HT-29 (cell line): ENCODE data around the gene ESPL1. TPM values are rescaled to one million over a fixed set of nuclear protein-coding genes. Genes with fewer than 3 reads are reported as not detected.
A peak's percentile ranks its signal among the peaks of the same experiment; 100 is the strongest.

Source experiments
- DNase-seq: peaks from one replicate; pipeline ENCODE4 v3.0.0-alpha.2; 2015; ENCODE audit warnings: low spot score
- total RNA-seq: library from RNA; depleted of rRNA; stranded (reverse); fragments of >200 nt; shearing (Covaris generic); gene quantifications from 2 replicates; pipeline ENCODE4 v1.2.3, GENCODE V29; 2014; rRNA removed

Gene ESPL1
- 28.0 and 31.0 TPM in 2 replicates for total RNA-seq

DNA sequence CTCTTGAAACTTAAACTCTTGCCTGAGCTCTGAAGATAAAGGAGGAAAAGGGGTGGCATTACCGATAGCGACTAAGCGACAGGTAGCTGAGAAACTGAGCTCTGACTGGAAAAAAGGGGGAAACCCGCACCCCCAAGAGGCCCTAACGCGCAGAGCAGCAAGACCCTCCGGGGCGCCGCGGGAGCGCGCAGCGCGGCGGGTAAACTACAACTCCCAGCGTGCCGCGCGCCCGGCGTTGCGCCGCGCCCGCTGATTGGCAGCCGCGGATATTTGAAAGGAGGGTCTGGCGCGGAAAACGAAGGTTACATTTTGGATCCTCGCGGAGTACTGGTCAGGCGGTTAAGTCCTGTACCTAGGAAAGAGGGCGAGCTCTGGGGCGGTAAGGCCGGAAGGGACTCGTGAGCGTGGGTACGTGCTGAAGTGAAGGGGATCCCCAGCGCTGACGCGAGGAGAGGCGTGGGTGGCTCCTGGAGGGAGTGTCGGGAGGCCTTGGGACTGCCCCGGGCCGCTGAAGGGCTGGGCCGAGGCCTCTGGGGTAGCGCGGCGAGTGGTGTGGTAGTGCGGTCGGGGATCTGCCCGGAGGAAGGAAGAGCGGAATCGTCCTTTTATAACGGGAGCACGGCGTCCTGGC, at the start of gene ESPL1:
TSS of gene ESPL1 (plus strand) at position 301 of the 631 bp plus-strand sequence. CDS start 468 bp downstream, outside the sequence.
- peak; percentile 78 for DNase-seq

DNA sequence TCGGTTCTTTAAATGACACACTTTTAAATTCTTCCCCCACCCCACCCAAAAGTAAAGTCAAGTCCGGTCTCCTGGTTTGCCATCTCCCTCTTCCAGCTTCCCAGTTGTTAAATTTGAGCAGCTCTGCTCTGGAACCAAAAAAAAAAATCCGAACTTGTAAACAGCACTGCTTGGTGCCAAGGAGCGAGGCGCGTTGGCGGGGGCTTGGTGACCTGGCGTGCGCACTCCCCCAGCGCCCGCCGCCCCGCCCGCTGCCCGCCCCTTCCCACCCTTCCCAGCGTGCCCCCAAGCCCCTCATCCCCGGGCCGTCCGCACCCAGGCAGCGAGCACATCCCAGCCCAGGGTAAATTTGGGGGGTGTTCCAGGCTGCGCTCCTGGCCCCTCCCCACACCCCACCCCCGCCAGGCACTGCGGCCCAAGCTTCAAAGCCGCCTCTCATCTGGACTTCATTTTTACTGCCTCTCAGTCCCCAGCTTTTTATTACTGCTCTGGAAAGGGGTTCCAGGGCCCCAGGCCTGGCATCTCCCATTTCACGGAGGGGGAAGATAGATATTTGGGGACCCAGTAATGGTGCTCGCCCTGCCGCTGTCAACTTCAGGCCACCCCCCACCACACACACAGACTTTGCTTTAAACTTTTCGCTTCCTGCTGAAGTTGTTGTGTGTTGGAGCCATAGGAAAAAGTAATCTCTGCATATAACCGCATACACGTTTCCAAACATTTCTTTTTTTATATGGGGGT, 49.4 kb upstream of the ESPL1 start:
- DNase-seq = no peak

DNA sequence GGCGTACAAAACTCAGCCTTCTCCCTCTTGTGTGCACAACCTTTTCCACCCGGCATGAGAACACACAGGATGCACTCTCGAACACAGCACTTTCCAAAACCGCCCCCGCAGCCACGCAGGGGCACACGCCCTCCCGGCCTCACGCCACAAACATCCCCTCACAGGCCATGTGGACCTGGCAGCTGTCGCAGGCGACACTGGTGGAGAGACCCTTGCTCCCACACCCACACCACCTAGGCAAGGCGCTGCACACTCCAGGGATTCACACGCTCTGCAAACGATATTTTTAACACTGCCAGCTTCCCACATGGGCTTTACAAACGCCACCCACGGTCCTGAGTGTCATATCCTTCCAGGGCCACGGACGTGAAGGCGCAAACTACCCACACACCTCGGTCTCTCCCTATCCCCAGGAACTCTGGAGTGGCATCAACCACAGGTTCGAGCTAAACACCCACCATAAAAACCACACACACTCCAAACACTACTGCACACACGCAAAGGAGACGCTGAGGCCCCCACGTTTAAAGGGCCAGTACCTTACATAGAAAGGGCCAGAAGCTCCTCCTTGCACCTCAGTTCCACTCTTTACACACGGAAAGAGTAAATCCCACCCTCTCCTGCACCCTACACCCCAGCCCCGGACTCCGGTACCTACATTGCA, 48.7 kb upstream of the ESPL1 start:
- no peak for DNase-seq

DNA sequence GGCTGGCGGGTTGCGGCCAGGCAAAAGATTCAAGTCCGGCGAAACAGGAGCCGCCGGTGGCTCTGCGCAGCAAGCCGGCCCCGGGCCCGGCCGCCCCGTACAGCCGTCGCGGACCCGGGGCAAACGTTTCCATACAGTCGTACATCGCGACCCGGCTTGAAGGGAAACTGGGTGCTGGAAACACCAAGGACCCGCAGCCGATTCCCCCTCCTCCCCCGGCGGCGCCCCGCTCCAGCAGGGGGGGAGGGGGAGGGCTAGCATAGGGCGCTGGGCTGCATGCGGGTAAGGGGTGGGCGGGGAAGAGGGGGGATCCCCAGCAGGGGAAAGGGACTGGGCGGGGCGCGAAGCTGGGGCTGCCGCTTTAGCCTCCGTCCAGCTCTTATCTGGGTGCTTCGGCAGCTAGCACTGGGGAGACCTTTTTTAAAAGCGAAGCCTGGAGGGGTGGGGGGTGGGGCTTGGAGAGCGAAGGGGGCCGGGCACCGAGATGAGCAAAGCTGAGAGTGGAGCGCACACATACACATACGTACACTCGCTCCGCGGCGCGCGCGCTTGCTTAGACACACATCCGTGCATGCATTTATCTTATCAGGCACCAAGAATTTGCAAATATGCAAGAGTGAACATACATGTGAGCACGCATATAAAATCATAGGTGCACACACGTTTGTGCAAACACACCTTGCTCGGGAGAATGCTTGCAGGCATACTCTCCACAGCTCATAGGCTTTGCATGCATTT, 48.0 kb upstream of the ESPL1 start:
- DNase-seq = peak; percentile 78

DNA sequence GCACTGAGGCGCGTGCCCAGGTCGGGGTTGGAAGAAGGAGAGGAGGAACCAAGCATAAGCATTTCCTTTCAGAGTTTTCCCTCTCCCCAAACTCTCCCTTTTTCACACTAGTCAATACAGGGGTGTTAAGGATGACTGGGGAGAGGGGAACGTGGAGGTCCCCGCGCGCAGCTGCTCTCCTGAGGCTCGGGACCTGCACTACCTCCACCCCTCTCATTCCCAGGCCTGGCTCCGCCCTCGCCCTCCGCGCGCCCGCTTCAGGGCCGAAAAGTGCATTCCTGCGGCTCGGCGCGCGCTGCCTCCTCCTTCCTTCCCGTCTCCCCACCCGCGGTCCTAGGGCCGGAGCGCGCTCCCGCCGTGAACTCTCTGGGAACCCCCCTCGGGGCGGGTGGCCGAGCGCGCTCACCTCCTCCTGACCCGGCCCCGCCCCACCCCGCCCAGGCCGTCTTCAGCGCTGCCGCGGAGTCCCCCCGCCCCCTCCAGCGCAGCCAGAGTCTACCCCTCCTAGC, 47.4 kb upstream of the ESPL1 start:
- DNase-seq = peak; percentile 97

DNA sequence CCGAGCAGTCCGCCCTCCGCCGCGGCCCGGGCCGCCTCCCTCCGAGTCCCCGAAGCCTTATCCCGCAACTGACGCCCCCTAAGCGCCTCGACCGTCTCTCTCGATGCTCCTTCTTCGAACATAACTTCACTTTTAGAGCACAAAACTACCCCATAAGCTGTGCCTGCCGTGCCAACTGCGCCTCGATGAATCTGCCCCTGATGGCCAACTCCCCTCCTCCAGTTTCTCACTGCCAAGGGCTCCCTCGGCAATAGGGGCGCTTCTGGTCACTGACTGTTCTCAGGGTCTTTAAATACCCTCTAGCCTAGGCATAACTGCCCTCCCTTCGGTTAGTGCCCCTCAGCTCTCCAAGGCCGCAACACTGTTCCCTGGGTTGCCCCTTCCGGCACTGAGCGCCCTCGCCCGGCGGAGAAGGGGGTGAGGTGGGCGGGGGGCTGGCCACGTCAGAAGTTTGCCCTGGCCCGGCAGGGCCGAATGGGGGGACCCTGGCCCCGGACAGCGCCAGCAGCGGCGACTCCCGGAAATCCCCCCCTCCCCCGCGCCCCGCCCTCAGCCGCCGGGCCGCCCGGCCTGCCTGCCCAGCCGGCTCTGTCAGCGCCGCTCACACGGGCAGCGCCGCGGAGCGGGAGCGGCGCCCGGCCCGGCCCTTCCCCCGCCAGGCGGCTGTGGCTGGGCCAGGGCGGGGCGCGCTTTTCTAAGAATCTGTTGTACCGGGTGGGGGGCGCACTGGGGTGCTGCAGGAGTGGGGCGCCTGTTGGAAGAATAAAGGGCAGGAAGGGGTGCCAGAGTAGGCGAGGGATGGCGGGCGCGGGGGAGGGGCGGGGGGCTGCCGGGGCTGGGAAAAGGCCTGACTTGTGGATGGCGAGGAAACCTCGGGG, 46.7 kb upstream of the ESPL1 start:
- DNase-seq = peak; percentile 62

DNA sequence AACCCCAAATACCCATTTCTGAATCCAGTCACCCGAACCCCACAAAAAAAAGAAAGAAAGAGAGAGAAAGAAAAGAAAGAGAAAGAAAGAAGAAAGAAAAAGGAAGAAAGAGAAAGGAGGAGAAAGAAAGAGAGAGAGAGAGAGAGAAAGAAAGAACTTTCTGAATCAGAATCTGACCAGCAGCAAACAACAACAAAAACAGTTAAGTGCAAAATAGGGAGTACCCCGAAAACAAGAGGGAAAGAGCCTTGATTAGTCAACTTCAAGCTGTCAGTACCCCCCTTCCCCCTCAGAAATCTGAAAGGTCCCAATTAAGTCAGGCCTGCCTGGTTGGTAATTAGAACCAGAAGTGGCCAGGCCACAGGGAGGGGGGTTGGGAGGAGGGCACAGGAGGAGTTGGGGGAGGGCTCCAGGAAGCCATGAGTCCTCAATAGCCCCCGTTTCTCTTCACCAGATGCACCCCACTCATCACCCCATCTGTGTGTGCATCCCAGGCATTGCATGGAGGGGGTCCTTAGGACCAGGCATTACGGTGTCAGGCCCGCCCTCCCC, 45.9 kb upstream of the ESPL1 start:
- DNase-seq = no peak

DNA sequence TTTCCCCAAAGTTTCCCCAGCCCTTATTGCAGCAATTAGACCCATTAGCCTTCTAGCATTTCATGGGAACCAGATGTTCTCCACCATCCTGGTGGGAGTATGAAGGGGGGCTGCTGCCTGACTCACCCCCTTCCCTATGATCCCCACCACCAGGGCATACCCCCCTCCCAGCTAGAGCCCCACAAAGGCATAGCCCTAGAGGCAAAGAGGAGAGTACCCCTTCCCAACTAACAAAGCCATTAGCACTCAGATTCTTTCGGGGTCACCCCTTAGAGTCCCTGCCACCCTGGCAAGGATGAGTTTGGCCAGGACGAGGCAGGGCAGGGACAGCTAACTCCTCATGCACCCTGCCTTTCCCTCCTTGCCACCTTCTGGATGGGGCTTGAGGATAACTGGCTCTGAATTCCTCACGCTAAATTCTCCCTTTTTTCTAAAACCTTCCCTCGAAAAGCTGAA, 45.3 kb upstream of the ESPL1 start:
- no peak for DNase-seq

DNA sequence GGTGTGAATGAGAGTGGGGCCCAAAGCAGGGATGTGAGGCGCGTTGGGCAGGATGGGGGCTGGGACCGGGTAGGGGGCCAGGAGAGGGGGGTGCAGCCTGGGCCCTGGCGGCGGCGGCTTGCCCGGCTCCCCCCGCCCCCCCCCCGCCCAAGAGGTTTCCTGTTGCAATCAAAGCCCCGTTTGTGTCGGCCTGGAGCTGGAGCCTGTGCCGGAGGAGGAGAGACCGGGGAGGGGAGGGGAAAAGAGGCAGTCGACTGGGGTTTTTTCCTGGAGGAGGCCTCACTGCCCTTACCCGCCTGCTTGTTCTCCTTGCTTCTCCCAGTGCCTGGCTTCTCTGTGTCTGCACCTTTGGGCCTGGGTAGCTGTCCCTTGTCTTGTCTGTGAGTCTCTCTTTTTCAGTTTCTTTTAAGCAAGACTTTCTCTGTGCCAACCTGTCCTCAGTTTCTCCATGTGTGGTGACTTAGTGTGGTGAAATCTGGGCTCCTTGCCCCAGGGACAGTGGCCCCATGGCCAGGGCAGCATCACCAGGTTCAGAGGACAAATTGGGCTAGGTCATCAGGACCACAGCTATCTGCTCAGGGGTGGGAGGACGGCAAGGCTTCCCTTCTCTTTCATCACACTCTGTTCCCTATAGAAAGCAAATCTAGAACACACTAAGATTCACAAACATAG, 44.6 kb upstream of the ESPL1 start:
- DNase-seq = no peak

DNA sequence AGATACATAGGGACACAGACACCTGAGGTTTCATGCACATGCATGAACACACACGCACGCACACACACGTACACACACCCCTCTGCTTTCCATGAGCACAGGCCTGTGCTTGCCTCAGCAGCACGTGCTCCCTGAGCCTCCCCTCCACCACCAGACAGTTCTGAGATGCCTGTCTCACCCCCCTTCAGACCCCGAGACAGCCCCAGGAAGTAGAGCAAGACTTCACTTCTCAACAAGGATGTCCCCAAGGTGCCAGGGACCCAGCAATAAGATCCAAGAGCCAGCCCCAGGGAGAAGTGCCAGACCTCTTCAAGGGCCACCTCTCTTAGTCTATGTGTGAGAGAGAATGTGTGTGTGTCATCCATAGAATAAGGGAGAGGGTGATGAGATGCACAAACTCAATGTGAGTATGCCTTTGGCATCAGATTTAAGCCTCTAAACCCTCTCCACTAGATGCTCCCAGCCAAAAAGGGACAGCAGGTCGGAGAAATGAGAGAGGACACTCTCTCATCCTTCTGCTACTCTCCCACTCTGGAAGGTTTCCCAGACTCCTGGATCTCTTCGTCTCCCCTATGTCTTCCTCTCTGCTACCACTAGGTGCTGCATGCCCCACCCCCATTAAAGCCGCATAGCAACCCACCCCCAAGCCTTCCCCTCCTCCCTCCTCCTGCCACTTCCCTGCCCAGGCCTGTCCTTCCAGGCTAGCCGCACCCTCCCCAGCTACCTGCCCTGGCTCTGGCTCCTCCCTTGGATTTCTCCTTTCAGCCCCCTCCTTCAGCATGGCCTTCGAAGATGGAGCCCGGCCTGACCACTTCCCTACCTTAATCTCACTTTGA, 43.8 kb upstream of the ESPL1 start:
- peak; percentile 76 for DNase-seq

DNA sequence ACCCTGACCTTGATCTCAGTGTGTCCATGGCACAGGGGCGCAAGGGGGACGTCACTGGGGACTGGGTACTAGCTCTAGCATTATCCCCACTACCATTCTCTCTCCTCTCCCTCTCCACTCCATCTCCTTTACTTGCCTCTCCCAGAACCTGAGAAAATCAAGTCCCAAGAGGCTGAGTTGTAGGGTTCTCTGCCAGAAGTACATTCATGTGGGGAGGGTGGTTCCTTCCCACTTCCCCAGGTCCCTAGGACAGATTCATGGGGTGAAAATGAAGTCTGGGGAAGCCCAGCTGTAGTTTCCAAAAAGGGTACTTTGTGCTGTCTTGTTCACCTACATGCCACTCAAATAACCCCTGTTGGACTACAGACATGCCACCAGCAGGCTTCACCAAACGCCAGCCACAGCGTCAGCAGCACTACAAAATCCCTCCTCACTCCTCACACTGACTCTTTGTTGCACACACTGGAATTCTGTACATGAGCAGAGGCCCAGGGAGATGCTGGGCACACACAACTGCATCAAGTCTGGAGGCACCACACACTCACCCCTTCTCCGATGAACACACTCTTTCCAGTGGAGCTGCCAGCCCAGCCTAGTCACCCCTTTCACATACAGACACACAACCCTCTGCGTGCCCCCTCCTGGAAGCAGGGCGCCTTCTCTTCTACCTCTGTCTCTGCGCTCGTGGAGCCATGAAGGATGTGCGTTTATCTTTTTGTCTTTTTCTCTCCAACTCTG, 43.0 kb upstream of the ESPL1 start:
- DNase-seq = no peak

DNA sequence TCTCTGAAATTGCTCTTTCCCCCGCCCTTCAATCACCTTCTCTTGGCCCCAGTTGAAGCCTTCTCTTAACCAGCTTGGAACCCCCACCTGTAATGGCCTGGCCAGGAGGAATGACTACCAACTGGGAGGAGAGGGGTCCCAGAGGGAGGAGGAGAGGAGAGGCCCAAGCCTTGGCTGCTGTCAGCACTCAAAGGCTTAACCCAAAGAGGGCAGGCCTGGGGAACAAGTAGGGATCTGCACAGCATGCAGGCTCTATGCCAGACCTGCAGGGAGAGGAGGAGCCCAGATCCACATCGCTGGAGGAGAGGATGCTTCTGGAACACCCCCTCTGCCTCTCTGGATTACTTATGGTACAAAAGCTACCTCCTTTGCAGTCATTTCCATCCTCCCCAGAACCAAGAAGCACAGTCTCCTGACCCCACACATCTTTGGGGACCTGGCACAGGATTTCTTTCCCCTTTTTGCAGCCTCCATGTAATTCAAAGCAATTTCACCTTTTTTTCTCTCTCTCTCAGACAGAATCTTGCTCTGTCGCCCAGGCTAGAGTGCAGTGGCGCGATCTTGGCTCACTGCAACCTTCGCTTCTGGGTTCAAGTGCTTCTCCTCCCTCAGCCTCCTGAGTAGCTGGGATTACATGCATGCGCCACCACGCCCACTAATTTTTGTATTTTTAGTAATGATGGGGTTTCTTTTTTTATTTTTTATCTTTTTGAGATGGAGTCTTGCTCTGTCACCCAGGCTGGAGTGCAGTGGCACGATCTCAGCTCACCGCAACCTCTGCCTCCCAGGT, 42.3 kb upstream of the ESPL1 start:
- no peak for DNase-seq

DNA sequence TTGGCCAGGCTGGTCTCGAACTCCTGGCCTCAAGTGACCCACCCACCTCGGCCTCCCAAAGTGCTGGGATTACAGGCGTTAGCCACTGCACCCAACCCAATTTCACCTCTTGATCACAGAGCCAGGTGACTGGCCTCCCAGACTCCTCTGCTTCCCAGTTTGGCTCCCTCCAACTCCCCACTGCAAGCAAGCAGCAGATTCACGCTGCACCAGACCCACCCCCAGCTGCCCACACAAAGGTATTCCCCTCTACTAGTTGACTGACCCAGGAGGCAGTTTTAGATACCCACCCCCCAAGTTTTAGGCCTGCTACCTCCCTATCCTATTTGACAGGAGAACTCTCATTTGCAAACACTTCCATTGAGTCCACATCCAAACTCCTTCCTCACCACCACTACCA, 41.3 kb upstream of the ESPL1 start:
- no peak for DNase-seq

DNA sequence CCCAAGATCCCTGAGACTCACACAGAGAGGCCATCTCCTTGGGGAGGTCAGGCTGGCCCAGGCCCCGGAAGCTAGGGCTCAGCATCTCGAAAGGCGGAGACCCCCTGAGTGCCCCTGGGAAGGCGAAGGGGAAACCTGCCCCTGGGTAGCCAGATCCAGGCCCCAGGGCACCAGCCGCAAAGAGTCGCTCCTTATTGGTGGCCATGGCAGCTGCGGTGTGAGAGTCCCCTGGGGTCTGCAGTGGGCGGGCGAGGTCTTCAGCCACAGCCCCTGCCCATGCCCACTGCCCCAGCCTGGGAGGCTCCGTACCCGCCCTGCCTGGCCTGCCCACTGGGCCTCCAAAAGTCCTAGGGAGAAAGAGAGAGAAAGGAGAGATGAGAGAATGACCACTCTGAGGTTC, 40.8 kb upstream of the ESPL1 start:
- DNase-seq = no peak

DNA sequence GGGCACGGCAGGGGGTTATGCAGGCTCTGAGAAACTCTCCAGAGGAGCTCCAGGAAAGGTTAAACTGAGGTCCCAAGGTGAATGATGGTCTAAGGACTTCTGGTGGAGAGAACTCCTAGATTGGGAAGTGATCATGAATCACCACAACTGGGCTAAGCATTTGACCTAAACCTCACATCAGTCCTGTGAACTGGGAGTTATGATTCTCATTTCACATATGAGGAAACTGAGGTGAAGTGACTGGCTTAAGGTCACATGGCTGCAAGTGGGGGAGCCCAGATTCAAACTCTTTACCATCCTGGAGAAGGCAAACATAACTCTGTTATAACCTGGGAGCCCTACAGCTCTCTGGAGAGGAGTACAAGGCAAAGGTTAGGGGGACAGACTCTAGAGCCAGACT, 40.3 kb upstream of the ESPL1 start:
- no peak for DNase-seq

DNA sequence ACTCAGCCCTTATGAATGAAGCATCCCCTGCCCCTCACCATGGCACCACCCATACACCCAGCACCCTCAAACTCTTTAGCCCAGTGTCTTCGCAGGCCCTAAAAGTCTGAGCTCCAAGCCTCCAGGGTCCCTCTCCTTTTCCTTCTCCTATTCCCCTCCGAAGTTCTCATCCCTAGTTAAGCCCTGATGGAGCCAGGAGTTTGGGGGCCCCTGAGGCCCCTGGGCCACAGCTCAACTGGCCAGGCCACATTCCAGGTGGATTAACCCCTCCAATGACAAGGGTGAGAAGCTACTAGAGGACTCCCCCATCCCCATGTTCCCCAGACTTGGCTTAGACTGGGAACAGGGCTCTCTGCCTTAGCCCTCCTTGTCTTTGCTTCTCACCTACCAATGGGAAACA, 38.6 kb upstream of the ESPL1 start:
- DNase-seq = no peak

DNA sequence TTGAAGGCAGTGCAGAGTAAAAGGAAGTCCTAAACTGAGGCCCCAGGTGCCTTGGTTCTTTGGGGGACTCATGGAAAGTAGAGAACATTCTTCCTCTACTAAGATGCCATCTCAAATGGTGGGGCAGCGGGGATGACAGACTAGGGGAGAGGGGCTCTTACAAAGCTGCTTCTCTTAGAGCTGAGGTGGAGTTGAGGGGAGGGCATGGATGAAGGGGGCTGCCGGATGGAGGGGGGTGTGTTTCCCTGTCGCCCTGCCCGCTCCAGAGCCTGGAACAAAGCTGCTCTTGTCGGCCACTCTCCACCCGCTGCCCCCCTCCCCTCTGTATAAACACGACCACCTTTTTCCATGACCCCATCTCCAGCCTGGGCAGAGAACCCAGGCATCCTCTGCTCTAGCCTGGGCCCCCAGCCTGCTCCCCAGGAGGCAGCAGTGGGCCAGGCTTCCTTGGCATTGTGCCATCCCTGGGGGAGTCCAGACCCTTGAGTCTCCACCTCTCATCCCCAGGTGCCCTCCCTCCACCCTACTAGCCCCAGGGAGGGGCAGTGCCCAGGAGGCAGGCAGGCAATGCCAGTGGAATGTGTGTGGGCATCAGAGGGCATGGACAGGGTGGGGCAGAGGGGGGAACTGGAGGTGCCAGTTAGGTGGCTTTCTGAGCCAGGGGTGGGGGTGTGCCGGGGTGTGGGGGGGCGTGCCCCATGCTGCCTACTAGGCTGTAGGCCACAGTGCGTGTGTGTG, 37.8 kb upstream of the ESPL1 start:
- DNase-seq = peak; percentile 86
